ENCODE data around the gene GRM5.

GRM5 gene

GRCh38 chr11:88692306-88693086 lies 373.3 kb downstream of the GRM5 start:
- DNase-seq = no peak

- peak; percentile 18 for DNase-seq
These were observed 376.1 kb downstream of the GRM5 start for GRCh38 chr11:88689548-88690240.

GRCh38 chr11:88683024-88683423 lies 382.8 kb downstream of the GRM5 start:
- DNase-seq = peak; percentile 64

- no peak for DNase-seq
These were observed 385.0 kb downstream of the GRM5 start for GRCh38 chr11:88680806-88681205.

DNA sequence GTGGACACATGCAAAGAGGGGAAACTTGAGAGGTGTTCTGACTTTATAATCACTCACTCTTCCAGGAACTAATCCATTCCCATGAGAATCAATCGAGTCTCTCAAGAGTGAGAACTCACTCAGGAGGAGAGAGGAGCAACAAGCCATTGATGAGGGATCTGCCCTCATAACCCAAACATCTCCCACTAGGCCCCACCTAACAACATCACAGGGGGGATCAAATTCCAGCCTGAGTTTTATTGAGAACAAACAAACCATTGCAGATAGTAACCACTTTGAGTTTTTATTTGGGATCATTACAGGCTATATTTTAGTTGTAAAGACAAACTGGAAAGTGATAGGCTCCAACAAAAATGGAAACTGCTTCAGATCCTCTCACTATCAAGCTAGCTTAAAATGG lies 399.4 kb downstream of the GRM5 start:
- no peak for DNase-seq

GRCh38 chr11:88657076-88657738 lies 408.6 kb downstream of the GRM5 start:
- no peak for DNase-seq

- DNase-seq = no peak
These were observed 409.5 kb downstream of the GRM5 start for GRCh38 chr11:88656283-88656682.

DNA sequence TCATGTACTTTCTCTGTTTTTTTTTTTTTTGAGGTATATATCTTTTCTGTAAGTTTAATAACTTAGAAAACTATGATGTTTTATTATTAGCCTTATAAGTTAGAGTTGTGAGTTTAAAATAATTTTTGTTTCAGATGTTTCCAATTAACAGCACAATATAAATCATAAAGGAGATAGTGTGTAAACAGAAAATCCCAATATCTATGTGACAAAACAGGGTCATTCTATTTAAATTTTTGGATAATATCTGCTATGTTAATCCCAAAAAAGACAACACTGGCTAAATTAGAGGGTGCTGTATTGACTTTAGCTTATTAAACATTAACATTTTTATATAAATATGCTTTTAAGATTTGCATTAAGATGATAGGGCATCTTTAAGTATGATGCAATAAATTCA lies 410.1 kb downstream of the GRM5 start:
- no peak for DNase-seq

GRCh38 chr11:88655196-88655595 lies 410.6 kb downstream of the GRM5 start:
- peak; percentile 52 for DNase-seq

DNA sequence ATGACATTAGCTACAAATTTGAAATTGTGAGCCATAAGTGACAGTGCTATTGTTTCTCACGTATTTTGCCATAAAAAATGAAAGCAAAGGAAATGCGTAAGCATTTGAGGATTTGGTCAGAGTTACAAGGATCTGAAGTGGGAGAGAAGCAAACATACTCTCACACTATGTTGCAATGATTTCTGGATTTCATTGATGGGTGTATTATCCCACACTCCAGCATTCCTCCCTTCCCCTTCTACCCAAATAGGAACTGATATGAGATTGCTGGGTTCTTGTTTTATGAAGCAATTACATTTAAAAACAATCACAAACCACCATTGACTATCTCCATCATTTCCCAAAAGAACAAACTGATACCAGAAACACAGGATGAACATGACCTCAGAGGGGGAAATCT lies 414.2 kb downstream of the GRM5 start:
- DNase-seq = no peak

DNA sequence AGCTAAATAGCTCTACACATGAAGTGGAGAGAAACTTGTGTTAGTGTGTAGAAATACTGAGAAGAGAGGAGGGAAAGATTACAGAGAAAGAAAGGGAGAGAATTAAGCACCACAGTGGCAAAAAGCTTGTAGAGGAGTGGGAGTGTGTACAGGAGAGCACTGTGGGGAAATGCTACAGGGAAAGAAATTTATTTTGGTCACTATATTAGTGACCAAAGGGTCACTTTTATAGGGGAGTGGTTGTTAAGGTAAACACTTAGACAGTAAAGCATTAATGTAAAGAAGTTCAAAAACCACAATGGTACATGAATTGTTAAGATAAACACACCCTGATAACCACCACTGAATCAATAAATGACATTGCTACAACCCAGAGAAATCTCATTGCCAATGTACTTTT lies 421.1 kb downstream of the GRM5 start:
- no peak for DNase-seq

GRCh38 chr11:88632163-88632562 lies 433.6 kb downstream of the GRM5 start:
- no peak for DNase-seq

- peak; percentile 13 for DNase-seq
These were observed 434.3 kb downstream of the GRM5 start for GRCh38 chr11:88631497-88631896.

- no peak for DNase-seq
These were observed 436.3 kb downstream of the GRM5 start for GRCh38 chr11:88629496-88629895.

DNA sequence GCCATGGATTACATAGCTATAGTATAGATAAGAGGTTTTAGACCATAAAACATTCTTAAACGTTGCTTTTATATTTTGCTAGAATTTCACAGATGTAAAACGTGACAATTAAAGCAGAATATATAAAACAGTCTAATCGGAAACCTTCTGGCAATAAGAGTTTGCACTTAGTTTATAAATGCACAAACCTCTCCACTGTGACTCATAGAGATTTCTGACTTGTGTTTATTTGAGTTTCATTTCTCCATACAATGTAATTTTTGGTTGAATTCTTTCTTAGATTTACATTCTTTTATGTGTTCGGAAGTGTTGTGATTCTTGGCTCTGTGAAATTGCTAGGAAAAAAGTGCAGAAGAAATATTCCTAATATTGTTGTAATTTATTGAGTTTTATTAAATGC lies 439.6 kb downstream of the GRM5 start:
- DNase-seq = no peak

DNA sequence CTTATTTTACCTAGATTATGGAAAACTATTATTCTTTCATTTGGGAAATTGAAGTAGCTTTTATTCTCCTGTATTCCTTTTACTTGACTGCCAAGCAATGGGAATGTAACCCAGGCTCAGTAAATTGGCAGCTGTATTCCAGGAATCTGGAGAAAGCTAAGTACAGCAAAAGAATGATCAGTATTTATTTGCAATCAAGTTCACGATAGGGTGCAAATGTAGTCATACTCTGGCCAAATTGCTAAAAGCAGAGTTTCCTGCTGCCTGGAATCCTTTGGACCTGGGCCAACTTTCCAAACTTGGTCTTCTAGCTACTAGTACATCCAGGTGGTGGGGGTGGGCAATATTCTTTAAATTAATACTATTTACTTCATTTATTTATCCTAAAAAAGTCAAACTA lies 442.3 kb downstream of the GRM5 start:
- peak; percentile 17 for DNase-seq

GRCh38 chr11:88620568-88621130 lies 445.1 kb downstream of the GRM5 start:
- DNase-seq = peak; percentile 20

DNA sequence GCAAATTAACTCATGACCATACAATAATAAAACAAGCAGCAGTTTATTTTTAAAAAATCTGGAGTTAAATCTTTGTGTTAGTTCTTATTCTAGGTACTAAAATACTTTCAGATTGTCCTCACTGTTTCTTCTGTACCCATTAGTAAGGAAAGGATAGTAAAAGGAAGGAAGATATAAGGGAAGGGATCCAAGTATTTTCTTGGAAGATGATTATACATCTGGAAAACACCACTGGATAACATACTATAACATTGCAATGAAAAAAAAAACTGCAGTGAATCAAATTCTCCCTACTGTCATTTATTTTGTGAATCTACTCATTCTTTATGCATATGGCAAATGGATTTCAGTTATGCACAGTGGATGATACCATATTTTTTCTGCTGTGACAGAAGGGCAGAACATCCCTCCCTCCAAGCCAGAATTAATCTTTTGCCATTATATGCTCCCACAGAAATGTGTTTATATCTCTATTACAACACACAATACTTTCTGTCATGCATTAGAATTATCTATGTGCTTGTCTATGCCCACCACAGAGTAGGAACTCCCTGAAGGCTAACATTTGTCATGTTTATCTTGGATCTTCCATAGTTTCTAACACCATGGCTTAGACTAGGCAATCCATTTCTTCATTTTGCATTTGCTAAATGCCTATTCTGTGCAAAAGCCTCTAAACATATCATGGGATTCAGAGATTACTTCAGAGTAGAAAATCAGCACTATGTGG lies 446.0 kb downstream of the GRM5 start:
- no peak for DNase-seq

DNA sequence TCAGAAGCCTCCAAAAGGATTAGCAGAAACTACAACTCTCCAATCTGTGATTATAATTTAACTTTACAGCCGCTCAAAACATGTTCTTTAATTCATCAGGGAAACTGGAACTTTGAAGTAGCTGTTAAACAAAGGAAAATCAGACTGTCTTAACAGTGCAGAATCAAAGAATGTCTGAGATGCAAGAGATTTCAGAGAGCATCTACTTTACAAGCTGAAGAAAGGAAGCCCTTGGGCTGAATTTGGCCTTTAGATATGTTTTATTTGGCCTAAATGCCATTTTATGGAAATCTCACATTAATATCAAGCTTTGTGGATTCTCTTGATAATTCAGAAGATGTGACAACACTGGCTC lies 446.7 kb downstream of the GRM5 start:
- DNase-seq = no peak

DNA sequence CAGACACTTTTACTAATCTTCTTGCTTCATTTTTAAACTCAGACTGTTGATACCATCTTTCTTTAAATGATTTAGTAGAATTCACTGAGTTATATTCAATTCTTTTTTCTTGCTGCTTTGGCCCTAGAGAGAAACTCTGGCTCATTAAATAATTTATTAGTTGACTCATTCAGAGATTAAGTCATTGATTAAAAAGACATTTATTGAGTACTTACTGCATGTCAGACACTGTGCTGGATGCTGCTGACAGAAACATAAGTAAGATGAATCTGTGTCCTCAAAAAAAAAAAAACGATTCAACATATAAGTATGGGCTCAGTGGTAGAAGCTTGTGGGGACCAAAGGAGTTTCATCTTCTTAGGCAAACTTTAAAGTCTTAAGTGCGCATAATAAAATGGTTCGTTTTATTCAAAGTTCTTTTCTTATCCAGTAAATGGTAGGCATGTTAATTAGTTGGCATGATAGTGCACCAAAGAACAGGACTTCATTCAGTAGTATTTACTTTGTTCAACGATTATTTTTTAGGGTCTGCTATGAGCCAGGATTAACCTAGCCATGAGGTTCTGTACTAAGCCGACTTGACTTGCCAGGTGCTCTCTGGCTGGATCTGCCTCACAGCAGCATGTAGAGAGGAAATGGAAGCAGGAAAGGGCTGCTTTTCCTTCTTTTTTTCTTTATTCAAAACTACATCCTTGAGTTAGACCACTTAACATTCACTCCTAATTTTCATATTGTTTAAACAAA lies 447.3 kb downstream of the GRM5 start:
- peak; percentile 9 for DNase-seq

DNA sequence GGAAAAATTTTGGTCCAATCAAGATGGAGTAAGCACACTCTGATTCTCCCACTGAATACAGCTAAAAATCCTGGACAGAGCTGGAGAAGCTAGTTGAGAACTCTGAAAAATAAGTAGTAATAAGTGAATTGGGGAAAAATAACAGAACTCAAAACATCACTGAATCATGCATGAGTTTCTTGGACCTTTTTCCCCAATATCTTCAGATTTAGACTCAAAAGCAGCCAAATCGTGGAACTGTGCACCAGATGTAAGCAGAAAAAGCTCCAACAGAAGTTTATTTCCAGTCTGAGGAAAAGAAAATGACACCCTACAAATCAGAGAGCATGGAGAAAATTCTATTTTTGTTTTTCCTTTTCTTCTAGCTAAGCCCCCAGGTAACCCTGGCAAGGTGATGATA lies 448.6 kb downstream of the GRM5 start:
- no peak for DNase-seq

DNA sequence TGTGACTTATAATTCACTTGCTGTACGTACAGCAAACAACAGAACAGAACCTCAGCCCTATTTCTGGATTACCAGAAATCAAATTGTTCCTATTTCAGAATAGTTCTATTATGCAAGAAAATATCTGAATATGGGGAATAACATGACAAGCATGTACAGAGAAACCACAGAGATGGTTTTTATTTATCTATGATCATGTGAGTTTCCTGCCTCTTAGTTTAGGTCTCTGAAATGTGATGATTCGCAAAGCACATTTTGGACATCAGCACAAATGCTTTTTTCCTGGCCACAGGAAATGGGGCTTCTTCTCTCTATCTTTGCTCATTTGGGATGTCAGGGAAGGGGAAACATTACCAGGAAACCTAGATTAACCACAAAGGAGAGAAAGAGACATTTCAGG lies 461.5 kb downstream of the GRM5 start:
- no peak for DNase-seq

Measured in NCI-H69 (cell line).